WTC11 (cell line): ENCODE measurements around the gene DYRK1A. TPM values are rescaled to one million over a fixed set of nuclear protein-coding genes. Genes with fewer than 3 reads are reported as not detected.

ENCODE experiments used
- ATAC-seq: fragments of 200-7000 bp; cut with Tn5 transposase; 2 replicates; pipeline ENCODE4 v1.10.0; 2021; ENCODE audit warnings: mild to moderate bottlenecking, moderate library complexity
- CTCF ChIA-PET: fragments of 300-600 bp; sonication (Branson Sonifier 250); formaldehyde crosslinking; loops from one replicate; lab custom pipeline; 2021; ENCODE audit warnings: antibody characterized with exemption; lab: Charles Lee
- POLR2A ChIA-PET: fragments of 350-600 bp; sonication (Branson Sonifier 250); formaldehyde crosslinking; loops from one replicate; lab custom pipeline; 2021; ENCODE audit warnings: antibody characterized with exemption; lab: Charles Lee
- DNase-seq: peaks from one replicate; pipeline ENCODE4 v3.0.0; 2021; ENCODE audit warnings: low spot score
- H3K27ac Mint-ChIP-seq: 2 replicates; pipeline ENCODE4 v1.8.0; 2021; ENCODE audit warnings: mixed read lengths
- H3K27me3 Mint-ChIP-seq: 2 replicates; pipeline ENCODE4 v1.8.0; 2021; ENCODE audit warnings: low read depth, mild to moderate bottlenecking, moderate library complexity, mixed read lengths
- H3K36me3 Mint-ChIP-seq: 2 replicates; pipeline ENCODE4 v1.8.0; 2021; ENCODE audit warnings: mixed read lengths
- H3K4me1 Mint-ChIP-seq: 2 replicates; pipeline ENCODE4 v1.8.0; 2022; ENCODE audit warnings: mixed read lengths
- H3K4me3 Mint-ChIP-seq: 2 replicates; pipeline ENCODE4 v1.8.0; 2021; ENCODE audit warnings: mild to moderate bottlenecking, moderate library complexity, mixed read lengths
- H3K9me3 Mint-ChIP-seq: 2 replicates; pipeline ENCODE4 v1.8.0; 2021; ENCODE audit warnings: mixed read lengths
- ATF6 ChIP-seq: sonication (generic); formaldehyde crosslinking; IDR thresholded peaks from 2 replicates; pipeline ENCODE4 v1.8.1; 2023; ENCODE audit warnings: mild to moderate bottlenecking, missing genetic modification reagents
- CTCF ChIP-seq: fragments of 200-600 bp; IDR thresholded peaks from 2 replicates; pipeline ENCODE4 v1.8.0; 2022; ENCODE audit warnings: antibody characterized with exemption
- ETV6 ChIP-seq: sonication (generic); formaldehyde crosslinking; IDR thresholded peaks from 2 replicates; pipeline ENCODE4 v1.8.1; 2022; ENCODE audit warnings: mild to moderate bottlenecking, missing genetic modification reagents
- FOXP4 ChIP-seq: sonication (generic); formaldehyde crosslinking; IDR thresholded peaks from 2 replicates; pipeline ENCODE4 v1.8.0; 2022; ENCODE audit warnings: mild to moderate bottlenecking, missing genetic modification reagents
- JUN ChIP-seq: sonication (generic); formaldehyde crosslinking; IDR thresholded peaks from 2 replicates; pipeline ENCODE4 v1.8.0; 2023; ENCODE audit warnings: mild to moderate bottlenecking, missing genetic modification reagents
- NFATC4 ChIP-seq: fragments of 250-450 bp; sonication (Bioruptor Pico); IDR thresholded peaks from 2 replicates; pipeline ENCODE4 v1.9.0; 2021; ENCODE audit warnings: mild to moderate bottlenecking
- SP1 ChIP-seq: sonication (generic); formaldehyde crosslinking; conservative IDR thresholded peaks from 2 replicates; pipeline ENCODE4 v1.8.1; 2022; ENCODE audit warnings: missing genetic modification reagents
- ZNF121 ChIP-seq: sonication (generic); formaldehyde crosslinking; IDR thresholded peaks from 2 replicates; pipeline ENCODE4 v1.8.0; 2023; ENCODE audit warnings: missing genetic modification reagents
- ZNF512 ChIP-seq: sonication (generic); formaldehyde crosslinking; IDR thresholded peaks from 2 replicates; pipeline ENCODE4 v1.8.1; 2022; ENCODE audit warnings: missing genetic modification reagents, borderline replicate concordance
- total RNA-seq: library from RNA; stranded (reverse); gene quantifications from 3 replicates; pipeline ENCODE4 v1.2.3, GENCODE V29; 2021
- TF ChIP-seq, protein P1 (sequence below): sonication (generic); formaldehyde crosslinking; conservative IDR thresholded peaks from 2 replicates; pipeline ENCODE4 v1.8.1; 2023; ENCODE audit warnings: mild to moderate bottlenecking, low read depth, missing genetic modification reagents, moderate library complexity

The DYRK1A gene
- total RNA-seq, 1 experiment from 2014 or later, result 56.5 TPM

GRCh38 chr21:37459575-37459974 is 93.0 kb downstream of the DYRK1A start (continued):
- TF ChIP-seq, protein P1, sequence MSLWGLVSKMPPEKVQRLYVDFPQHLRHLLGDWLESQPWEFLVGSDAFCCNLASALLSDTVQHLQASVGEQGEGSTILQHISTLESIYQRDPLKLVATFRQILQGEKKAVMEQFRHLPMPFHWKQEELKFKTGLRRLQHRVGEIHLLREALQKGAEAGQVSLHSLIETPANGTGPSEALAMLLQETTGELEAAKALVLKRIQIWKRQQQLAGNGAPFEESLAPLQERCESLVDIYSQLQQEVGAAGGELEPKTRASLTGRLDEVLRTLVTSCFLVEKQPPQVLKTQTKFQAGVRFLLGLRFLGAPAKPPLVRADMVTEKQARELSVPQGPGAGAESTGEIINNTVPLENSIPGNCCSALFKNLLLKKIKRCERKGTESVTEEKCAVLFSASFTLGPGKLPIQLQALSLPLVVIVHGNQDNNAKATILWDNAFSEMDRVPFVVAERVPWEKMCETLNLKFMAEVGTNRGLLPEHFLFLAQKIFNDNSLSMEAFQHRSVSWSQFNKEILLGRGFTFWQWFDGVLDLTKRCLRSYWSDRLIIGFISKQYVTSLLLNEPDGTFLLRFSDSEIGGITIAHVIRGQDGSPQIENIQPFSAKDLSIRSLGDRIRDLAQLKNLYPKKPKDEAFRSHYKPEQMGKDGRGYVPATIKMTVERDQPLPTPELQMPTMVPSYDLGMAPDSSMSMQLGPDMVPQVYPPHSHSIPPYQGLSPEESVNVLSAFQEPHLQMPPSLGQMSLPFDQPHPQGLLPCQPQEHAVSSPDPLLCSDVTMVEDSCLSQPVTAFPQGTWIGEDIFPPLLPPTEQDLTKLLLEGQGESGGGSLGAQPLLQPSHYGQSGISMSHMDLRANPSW, result no peak
- no peak for TF ChIP-seq FOXP4
- TF ChIP-seq, all 79 proteins: peak for 0

GRCh38 chr21:37460196-37460595 is 93.6 kb downstream of the DYRK1A start:
- Mint-ChIP-seq H3K4me1 (peaks cover 78% of the 10 kb centered on the region), H3K9me3 (no peaks in the 10 kb centered on the region), H3K27ac (no peak overlapping the region), H3K27me3 (no peaks in the 10 kb centered on the region), H3K4me3 (no peak overlapping the region), H3K36me3 (no peaks in the 10 kb centered on the region)
- ATAC-seq (peak; percentile 65), DNase-seq (peak; percentile 43)
- ChIA-PET CTCF (interaction anchor here (0.7 to 1.4 kb wide), 6 partner anchors 11 to 398 kb away, joined by 3 to 6 read pairs (median 4); no protein-coding TSS in a partner anchor), POLR2A (no interaction called here)
- TF ChIP-seq NFATC4 (no peak), ZNF121 (CRISPR knock-in tag) (no peak), SP1 (no peak), ETV6 (no peak), ZNF512 (CRISPR knock-in tag) (no peak), JUN (CRISPR knock-in tag) (no peak)

DNA sequence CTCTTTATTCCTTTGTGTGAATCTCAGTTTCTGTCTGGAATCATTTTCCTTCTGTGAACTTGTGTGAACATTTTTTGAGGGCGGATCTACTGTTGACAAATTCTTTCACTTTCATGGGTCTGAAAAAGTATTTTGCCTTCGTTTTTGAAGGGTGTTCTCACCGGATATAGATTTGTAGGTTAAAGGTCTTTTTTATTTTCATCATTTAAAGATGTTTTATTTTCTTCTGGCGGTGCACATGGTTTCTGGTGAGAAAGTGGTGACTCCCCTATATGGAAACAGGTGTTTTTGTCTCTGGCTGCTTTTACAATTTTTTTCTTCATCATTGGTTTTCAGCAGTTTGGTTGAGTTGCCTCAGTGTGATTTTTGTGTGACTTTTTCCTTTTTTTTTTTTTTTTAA is 94.9 kb downstream of the DYRK1A start:
- DNase-seq, result no peak
- POLR2A ChIA-PET, result no interaction called here
- ATAC-seq, result no peak
- H3K27me3 Mint-ChIP-seq, result no peaks in the 10 kb centered on the region
- peaks cover 65% of the 10 kb centered on the region for H3K4me1 Mint-ChIP-seq
- H3K9me3 Mint-ChIP-seq, result no peaks in the 10 kb centered on the region
- H3K36me3 Mint-ChIP-seq, result 0 out of 2 replicates have a peak, but pooled peaks cover 4% of the 10 kb centered on the region
- peak overlapping the region; percentile 69 for H3K27ac Mint-ChIP-seq
- CTCF ChIA-PET, result no interaction called here
- TF ChIP-seq CTCF, result no peak
- TF ChIP-seq ATF6 (CRISPR knock-in tag), result no peak
- H3K4me3 Mint-ChIP-seq, result no peak overlapping the region
